Loucy (cell line): Measurements from ENCODE around the gene RNU5D-1.

Source experiments
- H2AFZ ChIP-seq: fragments of 200-600 bp; sonication (generic); 2 replicates; pipeline ENCODE4 v1.6.0; 2016; ENCODE audit warnings: antibody characterized with exemption, mild to moderate bottlenecking, low read length, moderate library complexity
- H3F3A ChIP-seq: fragments of 200-600 bp; 2 replicates; pipeline ENCODE4 v1.6.0; 2016; ENCODE audit warnings: antibody characterized with exemption, low read depth, mild to moderate bottlenecking
- H3K27me3 ChIP-seq: fragments of 200-600 bp; sonication (generic); 2 replicates; pipeline ENCODE4 v1.6.1; 2014; ENCODE audit warnings: low read length, mild to moderate bottlenecking; ENCODE audit not compliant: insufficient read depth, poor library complexity, severe bottlenecking
- H3K36me3 ChIP-seq: fragments of 200-600 bp; sonication (generic); 2 replicates; pipeline ENCODE4 v1.6.1; 2016; ENCODE audit warnings: low read length; ENCODE audit not compliant: insufficient read depth
- H3K4me1 ChIP-seq: fragments of 200-600 bp; sonication (generic); 2 replicates; pipeline ENCODE4 v1.5.1; 2014; ENCODE audit warnings: low read length, mild to moderate bottlenecking; ENCODE audit not compliant: insufficient read depth, poor library complexity, severe bottlenecking
- H3K4me2 ChIP-seq: fragments of 200-600 bp; sonication (generic); 2 replicates; pipeline ENCODE4 v1.6.0; 2014; ENCODE audit warnings: antibody characterized with exemption, low read length, low read depth, mild to moderate bottlenecking; ENCODE audit not compliant: poor library complexity, severe bottlenecking
- H3K4me3 ChIP-seq: fragments of 200-600 bp; sonication (generic); 2 replicates; pipeline ENCODE4 v1.5.1; 2014; ENCODE audit warnings: low read length, mild to moderate bottlenecking, mixed read lengths; ENCODE audit not compliant: poor library complexity, severe bottlenecking
- H3K79me2 ChIP-seq: fragments of 200-600 bp; sonication (generic); 2 replicates; pipeline ENCODE4 v1.6.1; 2014; ENCODE audit warnings: low read length; ENCODE audit not compliant: insufficient read depth
- H3K9ac ChIP-seq: fragments of 200-600 bp; sonication (generic); 2 replicates; pipeline ENCODE4 v1.6.0; 2014; ENCODE audit warnings: mild to moderate bottlenecking, low read depth, low read length, moderate library complexity; ENCODE audit not compliant: poor library complexity, severe bottlenecking
- H3K9me2 ChIP-seq: fragments of 200-600 bp; sonication (generic); replicated peaks from 2 replicates; pipeline ENCODE4 v1.6.1; 2016; ENCODE audit warnings: low read depth, low read length, mixed read lengths
- H3K9me3 ChIP-seq: fragments of 200-600 bp; sonication (generic); 2 replicates; pipeline ENCODE4 v1.6.1; 2014; ENCODE audit warnings: mild to moderate bottlenecking, antibody characterized with exemption, low read length, low read depth; ENCODE audit not compliant: insufficient read depth
- H4K20me1 ChIP-seq: fragments of 200-600 bp; sonication (generic); 2 replicates; pipeline ENCODE4 v1.6.0; 2014; ENCODE audit warnings: antibody characterized with exemption, low read length, mild to moderate bottlenecking; ENCODE audit not compliant: insufficient read depth, poor library complexity, severe bottlenecking
- EZH2phosphoT487 ChIP-seq: fragments of 200-600 bp; IDR thresholded peaks from 2 replicates; pipeline ENCODE4 v1.6.1; 2018; ENCODE audit warnings: antibody characterized with exemption, mild to moderate bottlenecking, moderate library complexity, borderline replicate concordance
- TF ChIP-seq, protein P1 (sequence below): fragments of 200-600 bp; sonication (generic); conservative IDR thresholded peaks from 2 replicates; pipeline ENCODE4 v1.5.1; 2014; ENCODE audit warnings: mild to moderate bottlenecking, antibody characterized with exemption, low read length

RNU5D-1 gene

DNA sequence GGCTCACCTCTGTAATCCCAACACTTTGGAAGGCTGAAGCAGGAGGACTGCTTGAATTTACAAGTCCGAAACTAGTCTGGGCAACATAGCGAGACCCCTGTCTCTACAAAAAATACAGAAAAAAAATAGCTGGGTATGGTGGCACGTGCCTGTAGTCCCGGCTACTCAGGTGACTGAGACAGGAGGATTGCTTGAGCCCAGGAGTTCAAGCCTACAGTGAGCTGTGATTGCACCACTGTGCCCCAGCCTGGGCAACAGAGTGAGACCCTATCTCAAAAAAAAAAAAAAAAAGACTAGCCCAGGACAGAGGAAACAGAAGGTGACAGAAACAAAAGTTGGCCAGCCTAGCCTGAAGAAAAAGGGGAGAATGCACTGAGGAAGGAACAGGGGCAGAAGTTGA lies 35.3 kb downstream of the RNU5D-1 start:
- TF ChIP-seq, protein P1, sequence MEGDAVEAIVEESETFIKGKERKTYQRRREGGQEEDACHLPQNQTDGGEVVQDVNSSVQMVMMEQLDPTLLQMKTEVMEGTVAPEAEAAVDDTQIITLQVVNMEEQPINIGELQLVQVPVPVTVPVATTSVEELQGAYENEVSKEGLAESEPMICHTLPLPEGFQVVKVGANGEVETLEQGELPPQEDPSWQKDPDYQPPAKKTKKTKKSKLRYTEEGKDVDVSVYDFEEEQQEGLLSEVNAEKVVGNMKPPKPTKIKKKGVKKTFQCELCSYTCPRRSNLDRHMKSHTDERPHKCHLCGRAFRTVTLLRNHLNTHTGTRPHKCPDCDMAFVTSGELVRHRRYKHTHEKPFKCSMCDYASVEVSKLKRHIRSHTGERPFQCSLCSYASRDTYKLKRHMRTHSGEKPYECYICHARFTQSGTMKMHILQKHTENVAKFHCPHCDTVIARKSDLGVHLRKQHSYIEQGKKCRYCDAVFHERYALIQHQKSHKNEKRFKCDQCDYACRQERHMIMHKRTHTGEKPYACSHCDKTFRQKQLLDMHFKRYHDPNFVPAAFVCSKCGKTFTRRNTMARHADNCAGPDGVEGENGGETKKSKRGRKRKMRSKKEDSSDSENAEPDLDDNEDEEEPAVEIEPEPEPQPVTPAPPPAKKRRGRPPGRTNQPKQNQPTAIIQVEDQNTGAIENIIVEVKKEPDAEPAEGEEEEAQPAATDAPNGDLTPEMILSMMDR, result no peak
- no peak for TF ChIP-seq EZH2phosphoT487
- no peaks in the 10 kb centered on the region for H3K27me3 ChIP-seq
- H3F3A ChIP-seq, result no peaks in the 10 kb centered on the region
- H3K9ac ChIP-seq, result no peak overlapping the region
- H2AFZ ChIP-seq, result no peak overlapping the region
- peaks cover 6% of the 10 kb centered on the region for H3K4me1 ChIP-seq
- no peaks in the 10 kb centered on the region for H3K9me2 ChIP-seq
- no peak overlapping the region for H3K4me3 ChIP-seq
- no peaks in the 10 kb centered on the region for H3K36me3 ChIP-seq
- no peaks in the 10 kb centered on the region for H3K9me3 ChIP-seq
- H4K20me1 ChIP-seq, result no peaks in the 10 kb centered on the region
- no peak overlapping the region for H3K4me2 ChIP-seq
- no peaks in the 10 kb centered on the region for H3K79me2 ChIP-seq

DNA sequence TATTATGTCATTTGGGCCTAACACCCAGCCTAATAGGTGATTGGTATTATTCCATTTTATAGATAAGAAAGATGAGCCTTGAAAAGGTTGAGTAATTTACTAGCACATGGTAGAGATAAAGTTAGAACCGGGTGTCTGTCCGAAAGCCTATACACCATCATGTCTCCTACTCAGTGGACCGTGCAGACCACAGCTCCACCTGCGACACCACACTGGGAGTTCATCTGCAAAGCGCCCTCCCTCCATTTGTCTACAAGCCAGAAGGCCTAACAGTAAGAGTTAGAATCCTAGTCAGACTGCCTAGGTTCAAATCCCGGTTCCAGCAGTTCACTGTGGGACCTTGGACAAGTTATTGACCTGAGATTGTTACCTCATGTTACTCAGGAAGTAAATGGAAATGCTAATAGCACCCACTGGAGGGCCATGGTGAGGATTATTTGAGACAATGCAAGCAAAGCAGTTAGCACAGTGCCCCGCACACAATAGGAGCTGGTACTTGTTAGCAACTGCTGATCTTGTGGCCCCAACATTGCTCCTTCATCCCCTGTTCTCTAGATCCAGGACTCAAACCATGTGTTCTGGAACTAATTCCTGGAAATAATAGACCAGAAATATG lies 36.0 kb downstream of the RNU5D-1 start:
- H4K20me1 ChIP-seq, result no peaks in the 10 kb centered on the region
- H3K4me3 ChIP-seq, result no peak overlapping the region
- no peaks in the 10 kb centered on the region for H3K27me3 ChIP-seq
- H3K9me3 ChIP-seq, result no peaks in the 10 kb centered on the region
- TF ChIP-seq, protein P1, result no peak
- TF ChIP-seq EZH2phosphoT487, result no peak
- H3K79me2 ChIP-seq, result no peaks in the 10 kb centered on the region
- H3K4me1 ChIP-seq, result peaks cover 6% of the 10 kb centered on the region
- H3K9me2 ChIP-seq, result no peaks in the 10 kb centered on the region
- no peak overlapping the region for H3K9ac ChIP-seq
- H3K36me3 ChIP-seq, result no peaks in the 10 kb centered on the region
- no peaks in the 10 kb centered on the region for H3F3A ChIP-seq
- no peak overlapping the region for H2AFZ ChIP-seq
- H3K4me2 ChIP-seq, result no peak overlapping the region

DNA sequence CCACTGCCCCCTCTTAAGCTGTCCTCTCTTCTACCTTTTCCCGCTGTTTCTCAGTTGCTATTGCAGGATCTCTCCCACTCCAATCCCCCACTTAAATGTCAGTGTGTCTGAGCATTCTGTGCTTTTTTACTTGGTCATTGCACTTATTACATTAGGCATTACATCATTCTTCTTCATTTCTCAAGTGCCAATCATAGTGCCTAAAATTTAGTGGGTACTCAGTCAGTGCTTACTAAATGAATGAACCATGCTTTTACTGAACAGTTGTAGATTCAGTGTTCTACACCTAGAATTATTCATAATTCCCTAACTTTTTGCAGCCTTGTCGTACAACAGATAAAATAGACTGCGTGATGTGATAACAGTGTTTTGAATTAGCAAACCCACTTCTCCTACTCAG lies 37.1 kb downstream of the RNU5D-1 start:
- Histone ChIP-seq H4K20me1 (no peaks in the 10 kb centered on the region), H3K4me1 (peaks cover 6% of the 10 kb centered on the region), H3K4me2 (no peak overlapping the region), H3K4me3 (no peak overlapping the region), H2AFZ (no peak overlapping the region), H3K27me3 (no peaks in the 10 kb centered on the region), H3K9ac (no peak overlapping the region), H3K79me2 (no peaks in the 10 kb centered on the region), H3K9me3 (no peaks in the 10 kb centered on the region), H3K9me2 (no peaks in the 10 kb centered on the region), H3F3A (no peaks in the 10 kb centered on the region), H3K36me3 (no peaks in the 10 kb centered on the region)
- TF ChIP-seq, protein P1, result no peak
